Germinal center (tissue), 1 donor: ENCODE measurements around the gene ADAD1.
"Not testable (repeated sequence)": the region's sequence is repeated elsewhere in the genome, so short reads cannot be mapped to it uniquely, and the experiment has no call there.

Source experiments
- DNase-seq: peaks from one replicate; pipeline ENCODE4 v3.0.0; 2012; ENCODE audit warnings: mixed read lengths, low spot score

ADAD1 gene

DNA sequence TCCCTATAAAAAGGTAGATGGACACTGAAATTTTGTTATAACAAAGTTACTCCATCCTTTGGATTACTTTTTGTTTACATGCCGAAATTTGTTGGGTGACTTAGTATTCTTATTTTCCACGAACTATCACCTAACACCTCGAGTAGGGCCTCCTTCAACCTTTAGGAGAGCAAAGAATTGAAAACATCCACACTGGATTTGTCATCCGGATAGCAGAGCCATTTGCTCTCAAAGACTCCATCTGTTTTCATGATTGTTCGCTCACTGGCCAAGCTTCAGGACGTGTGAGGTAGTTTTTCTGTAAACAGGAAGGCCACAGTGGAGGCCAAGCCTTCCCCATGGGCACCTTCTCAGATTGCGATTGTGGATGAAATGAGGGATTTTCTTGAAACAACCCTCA, at the start of gene ADAD1:
Gene ADAD1 (plus strand): TSS at position 301 of the 400 bp plus-strand sequence. CDS start 1,059 bp downstream, outside the sequence.
- DNase-seq, result no peak

DNA sequence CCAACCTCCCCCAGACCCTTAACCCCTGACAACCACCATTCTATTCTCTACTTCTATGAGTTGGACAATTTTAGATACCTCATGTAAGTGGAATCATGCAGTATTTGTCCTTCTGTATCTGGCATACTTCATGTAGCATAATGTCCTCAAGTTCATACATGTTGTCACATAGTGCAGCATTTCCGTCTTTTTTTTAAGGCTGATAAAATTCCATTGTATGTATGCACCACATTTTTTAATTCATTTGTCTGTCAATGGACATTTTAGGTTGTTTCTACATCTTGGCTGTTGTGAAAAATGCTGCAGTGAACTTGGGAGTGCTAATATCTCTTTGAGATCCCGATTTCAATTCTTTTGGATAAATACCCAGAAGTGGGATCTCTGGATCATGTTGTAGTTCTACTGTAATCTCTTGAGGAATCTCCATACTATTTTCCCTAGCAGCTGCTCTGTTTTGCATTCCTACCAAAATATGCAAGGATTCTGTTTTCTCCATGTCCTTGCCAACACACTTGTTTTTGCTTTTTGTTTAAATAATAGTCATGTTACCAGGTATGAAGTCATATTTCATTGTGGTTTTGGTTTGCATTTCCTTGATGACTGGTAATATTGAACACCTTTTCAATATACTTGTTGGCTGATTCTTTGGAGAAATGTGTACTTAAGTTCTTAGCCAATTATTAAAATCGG, 48.8 kb upstream of the ADAD1 start:
- no peak for DNase-seq

DNA sequence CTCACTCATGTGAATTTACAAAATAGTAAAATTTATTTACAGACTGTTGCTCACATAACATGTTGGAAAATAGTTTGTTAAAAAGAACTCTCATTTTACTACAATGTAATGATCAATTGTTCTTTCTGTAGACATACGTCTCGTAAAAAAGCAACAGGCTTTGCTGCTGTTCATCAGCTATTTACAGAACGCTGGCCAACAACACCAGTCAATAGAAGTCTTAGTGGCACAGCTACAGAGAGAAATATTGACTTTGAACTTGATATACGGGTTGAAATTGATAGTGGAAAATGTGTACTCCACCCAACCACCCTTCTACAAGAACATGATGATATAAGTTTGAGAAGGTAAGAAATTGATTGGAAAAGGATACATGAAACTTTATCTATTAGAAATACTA, 47.6 kb upstream of the ADAD1 start:
- no peak for DNase-seq

DNA sequence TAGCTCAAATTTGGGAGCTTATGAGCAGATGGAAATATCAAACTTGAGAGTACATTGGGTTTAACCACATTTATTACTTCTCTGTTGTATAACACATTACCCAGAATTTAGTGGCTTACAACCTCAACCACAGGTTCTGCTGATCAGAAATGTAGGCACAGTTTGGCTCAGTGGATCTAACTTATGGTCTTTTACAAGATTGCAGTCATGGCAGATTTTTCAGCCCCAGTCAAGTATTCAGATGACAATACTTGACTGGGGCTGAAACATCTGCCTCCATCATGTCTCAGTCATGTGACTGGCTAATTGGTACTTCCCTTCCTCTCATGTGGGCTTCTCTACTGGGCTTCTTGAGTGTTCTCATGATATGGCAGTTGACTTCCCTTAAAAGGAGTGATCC, 44.0 kb upstream of the ADAD1 start:
- no peak for DNase-seq

DNA sequence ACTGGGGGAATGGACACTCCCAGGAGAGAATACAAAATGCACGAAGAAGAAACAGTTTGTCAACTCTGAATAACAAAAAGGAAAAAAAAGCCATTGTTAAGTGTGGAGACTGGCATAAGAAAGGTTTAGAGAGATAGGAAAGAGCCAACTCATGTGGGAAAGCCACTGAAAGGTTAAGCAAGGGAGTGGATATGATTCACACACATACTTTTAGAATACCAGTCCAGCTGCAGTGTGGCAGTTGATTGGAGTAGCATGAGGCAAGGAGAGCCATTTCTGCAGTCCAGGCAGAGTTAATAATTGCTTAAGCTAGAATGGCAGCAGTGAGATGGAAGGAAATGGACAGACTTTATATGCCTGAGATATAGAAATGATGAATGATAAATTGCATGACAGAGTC, 36.9 kb upstream of the ADAD1 start:
- DNase-seq, result no peak

DNA sequence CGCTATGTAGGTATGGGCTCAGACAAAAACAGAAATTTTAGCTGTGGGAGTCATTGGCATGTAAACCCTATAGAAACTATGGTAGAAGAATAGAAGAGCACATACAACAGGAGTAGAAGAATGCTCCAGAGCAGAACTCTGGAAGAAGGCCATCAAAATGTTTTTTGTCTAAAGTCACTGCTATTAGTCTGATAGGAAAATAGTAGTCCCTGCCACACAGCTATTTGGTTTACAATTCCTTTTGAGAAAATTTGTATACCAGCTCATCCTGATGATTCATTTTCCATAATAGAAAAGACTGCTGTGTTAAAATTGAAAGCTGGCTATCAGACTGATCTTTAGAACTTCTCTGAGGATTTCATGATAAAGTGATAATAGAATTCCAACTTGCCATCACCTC, 32.8 kb upstream of the ADAD1 start:
- no peak for DNase-seq

DNA sequence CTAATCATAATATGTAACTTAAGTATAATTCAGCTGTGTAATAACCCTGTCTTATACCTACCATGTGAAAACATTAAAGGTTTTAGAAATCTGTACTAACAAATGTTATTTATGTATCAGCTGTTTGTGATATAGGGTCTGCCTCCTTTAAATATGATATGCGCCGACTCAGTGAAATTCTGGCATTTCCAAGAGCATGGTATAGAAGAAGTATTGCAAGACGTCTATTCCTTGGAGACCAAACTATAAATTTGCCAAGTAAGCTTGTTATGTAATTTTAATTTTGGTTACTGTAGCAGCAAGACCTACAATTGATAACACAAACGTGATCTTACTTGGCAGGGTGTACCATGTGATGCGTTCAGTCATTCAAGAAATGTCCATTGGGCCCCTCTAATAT, 32.3 kb upstream of the ADAD1 start:
- DNase-seq, result no peak

DNA sequence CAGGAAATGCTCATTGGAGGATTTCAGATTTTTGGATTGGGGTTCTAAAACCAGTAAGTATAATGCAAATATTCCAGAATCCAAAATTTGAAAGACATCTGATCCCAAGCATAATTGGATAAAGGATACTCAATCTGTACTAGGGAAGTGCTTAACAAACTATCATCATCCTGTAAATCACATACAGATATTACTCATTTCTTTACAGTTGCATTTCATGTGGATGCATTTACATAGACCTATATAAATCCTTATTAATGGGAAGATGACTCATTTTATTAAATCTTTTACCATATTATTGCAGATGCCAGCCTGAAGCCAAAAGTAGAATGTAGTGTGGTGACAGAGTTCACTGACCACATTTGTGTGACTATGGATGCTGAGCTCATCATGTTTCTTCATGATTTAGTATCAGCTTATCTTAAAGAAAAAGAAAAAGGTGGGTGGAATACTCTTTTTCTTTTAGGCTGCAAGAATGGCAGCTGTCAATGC, 22.4 kb upstream of the ADAD1 start:
- DNase-seq, result no peak

DNA sequence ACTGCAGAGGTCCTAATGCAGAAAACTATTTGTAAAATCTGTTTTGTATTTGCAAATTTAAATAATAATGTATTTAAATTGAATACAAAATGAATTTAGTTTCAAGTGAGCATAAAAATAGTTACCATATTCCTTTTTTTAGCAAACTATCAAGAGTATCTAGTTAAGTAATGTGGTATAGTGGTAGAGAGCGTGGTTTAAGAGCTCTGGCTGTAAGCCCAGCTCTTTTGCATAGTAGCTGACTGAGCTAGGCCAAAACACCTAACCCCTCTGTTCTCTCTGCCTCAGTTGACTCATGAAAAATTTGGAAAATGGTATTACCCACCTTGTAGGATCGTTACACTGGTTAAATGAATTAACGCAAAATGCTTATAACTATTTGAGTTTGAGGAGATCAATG, 18.1 kb upstream of the ADAD1 start:
- no peak for DNase-seq

DNA sequence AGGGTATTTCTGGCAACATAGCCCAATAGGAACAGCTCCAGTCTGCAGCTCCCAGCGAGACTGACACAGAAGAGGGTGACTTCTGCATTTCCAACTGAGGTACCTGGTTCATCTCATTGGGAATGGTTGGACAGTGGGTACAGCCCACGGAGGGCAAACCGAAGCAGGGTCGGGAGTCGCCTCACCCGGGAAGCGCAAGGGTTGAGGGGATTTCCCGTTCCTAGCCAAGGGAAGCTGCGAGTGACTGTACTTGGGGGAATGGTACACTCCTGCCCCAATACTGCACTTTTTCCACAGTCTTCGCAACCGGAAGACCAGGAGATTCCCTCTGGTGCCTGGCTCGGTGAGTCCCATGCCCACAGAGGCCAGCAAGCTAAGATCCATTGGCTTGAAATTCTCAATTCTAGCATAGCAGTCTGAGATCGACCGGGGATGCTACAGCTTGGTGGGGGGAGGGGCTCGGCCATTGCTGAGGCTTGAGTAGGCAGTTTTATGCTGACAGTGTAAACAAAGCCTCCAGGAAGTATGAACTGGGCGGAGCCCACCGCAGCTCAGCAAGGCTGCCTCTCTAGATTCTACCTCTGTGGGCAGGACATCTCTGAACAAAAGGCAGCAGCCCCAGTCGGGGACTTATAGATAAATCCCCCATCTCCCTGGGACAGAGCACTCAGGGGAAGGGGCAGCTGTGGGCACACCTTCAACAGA, 14.0 kb upstream of the ADAD1 start:
- DNase-seq, result no peak

DNA sequence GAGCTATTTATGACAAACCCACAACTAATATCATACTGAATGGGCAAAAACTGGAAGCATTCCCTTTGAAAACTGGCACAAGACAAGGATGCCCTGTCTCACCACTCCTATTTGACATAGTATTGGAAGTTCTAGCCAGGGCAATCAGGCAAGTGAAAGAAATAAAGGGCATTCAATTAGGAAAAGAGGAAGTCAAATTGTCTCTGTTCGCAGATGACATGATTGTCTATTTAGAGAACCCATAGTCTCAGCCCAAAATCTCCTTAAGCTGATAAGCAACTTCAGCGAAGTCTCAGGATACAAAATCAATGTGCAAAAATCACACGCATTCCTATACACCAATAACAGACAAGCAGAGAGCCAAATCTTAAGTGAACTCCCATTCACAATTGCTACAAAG, 10.0 kb upstream of the ADAD1 start:
- DNase-seq, result not testable (repeated sequence)

DNA sequence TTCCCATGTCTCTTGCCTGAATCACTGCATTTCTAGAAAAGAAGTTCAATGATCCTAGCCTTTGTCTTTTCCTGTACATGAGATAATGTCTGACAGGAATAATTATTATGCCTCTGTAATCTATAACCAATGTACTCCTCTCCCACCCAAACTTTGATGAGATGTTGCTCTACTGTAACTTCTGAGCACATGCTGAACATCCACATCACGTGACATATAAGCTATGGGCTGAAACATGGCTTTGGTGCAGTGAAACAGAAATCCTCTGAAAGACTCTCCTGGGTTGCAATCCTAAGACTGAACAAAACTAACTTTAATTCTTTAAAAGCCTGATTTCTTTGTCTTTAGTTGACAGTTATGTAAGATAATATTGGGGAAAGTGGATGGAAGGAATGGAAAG, 1.5 kb upstream of the ADAD1 start:
- no peak for DNase-seq

DNA sequence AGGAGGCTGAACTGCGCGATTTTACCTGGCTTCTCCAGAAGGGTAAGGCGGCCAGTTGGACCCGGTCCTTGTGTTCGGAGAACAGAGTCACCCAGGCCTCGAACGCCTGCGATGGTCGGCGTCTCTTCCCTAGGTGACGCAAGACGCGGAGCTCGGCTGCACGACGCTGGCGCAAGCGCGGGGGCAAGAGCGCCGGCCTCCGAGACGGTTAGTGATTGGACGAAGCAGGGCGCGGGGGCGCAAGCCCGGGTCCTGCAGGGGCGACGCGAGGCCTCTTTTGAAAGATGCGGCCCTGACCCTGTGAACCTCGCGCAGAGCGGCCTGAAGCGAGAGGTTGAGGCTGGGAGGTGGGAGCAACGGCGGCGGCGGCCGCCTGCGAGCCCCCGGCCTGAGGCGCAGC, 428 bp downstream of the ADAD1 start:
- no peak for DNase-seq

DNA sequence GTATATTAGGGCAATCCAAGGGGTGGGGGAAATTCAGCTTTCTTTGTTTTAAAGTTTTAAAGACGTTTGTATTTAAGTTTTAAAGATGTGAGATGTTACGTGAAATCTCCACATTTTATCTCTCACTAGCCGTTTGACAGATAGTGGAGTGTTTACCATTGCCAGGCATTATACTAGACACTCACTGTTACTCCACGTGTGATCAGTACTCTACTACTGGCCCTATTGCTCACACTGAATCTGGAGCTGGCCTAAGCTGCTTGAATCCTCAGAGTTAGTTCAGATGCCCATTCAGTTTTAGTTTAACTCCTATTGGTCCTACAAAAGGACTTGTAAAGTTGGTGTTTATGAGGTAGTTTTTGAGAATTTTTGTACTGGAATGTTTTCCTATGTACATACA, 4.5 kb downstream of the ADAD1 start:
- DNase-seq, result no peak

DNA sequence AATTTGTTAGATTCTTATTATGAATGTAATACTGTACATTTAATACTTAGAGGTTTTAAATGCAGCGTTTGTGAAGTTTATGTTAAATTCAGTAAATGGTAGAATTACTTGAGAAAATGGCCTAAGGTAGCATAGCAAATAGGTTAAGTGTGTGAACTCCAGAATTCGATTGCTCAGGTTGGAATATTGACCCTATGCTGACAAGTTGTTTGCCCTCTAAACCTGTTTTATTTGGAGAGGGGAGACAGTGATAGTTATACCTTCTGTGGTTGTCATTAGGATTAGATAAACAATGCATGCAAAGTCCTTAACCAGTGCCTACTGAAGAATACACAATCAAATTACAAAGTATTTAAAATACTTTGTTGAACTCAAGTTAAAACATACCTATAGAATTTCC, 5.4 kb downstream of the ADAD1 start:
- no peak for DNase-seq

DNA sequence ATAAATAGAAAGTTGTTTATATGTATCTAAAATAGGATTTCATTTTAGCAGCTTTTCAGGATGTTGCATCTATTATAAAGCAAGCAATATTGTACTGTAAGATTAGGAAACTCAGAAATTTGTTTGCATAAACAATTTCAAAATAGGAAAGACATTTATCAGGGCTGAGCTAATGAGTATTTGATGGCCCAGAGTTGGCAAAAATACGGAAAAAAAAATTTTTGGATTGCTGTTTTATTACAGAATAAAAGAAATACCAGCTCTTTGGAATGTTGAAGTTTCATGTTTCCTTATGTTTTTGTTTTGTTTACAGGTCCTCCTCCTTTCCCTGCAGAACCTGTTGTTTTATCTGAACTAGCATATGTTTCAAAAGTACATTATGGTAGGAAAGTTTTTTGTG, 14.5 kb downstream of the ADAD1 start:
- DNase-seq, result no peak

DNA sequence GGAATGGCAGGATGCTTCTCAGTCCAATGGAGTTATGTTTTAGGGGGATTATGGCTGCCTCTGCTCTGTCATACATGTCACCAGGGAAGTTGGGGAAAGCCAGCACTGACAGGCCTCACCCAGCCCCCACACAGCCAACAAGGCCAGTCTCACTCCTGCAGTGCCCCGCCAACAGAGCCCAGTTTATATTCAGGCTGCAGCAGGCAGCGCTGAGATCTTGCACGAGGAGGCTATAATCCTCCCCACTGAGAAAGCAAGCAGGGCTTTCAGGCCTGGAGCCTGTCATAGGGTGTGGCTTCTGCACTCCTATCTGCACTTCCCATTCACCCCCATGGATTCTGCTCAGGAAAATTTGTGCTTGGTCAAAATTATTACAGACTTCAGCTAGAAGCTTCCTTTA, 25.1 kb downstream of the ADAD1 start:
- no peak for DNase-seq

DNA sequence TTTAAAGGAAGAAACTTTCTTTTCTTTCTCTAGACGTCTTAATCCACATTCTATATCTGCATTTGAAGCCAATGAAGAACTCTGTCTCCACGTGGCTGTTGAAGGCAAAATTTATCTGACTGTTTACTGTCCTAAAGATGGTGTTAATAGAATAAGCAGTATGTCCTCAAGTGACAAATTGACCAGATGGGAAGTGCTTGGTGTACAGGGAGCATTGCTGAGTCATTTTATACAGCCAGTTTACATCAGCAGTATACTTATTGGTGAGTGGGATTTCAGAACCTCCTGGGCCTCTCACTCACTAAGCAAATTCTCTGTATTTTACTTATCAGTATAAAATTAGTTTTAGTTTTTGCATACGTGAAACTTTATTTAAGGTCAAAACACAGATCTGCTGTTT, 33.7 kb downstream of the ADAD1 start:
- DNase-seq, result no peak

DNA sequence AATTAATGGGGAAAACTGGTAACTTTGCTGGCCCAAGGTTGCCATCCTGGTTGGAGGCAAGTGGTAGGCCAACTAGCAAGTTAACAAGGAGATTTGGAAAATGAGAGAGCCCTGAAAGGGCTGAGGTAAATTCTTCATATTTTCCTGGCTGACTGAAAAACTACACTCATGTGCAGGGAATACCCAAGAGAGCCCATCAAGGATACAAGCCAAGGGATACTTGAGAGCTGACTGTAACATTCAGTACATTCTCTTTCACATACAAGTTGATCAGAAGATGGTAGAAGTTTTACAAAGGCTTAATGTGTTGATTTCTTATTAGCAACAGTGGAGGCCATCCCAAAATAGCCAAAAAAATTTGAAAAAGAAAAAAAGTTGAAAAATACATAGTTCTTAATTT, 44.4 kb downstream of the ADAD1 start:
- no peak for DNase-seq

DNA sequence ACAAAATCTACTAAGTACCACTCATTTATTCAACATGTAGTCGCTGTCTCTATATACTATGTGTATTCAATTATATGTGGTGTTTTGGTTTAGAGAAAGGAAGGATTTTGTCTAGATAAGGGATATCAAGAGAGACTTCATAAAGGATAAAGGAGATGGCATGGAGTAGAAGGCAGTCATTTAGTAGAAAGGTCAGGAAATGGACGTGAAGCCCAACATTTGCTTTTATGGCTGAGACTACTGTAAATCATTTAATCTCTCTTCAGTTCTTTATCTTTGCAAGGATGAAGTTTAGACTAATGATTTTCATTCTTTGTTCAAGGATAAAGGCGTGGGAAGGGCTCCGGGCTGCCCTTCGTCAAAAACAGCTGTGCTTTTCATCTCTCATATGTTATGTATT, 52.5 kb downstream of the ADAD1 start:
- DNase-seq, result no peak

DNA sequence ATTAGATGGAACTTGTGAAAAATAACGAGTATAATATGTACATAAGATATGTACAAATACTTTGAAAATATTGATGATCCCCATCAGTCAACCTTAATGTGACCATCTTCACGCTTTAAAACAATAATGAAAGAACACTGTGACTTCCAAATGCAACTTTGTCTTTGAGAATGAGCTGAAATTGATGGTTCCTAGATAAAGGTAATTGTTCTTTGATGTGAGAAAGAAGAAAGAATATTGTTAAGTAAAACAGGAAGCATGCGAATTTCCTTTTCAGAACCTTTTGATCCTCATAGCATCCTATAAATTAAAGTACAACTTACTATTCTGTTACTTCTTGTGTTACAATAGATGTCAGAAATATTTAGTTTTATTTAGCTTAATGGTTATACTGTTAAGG, 55.5 kb downstream of the ADAD1 start:
- no peak for DNase-seq

DNA sequence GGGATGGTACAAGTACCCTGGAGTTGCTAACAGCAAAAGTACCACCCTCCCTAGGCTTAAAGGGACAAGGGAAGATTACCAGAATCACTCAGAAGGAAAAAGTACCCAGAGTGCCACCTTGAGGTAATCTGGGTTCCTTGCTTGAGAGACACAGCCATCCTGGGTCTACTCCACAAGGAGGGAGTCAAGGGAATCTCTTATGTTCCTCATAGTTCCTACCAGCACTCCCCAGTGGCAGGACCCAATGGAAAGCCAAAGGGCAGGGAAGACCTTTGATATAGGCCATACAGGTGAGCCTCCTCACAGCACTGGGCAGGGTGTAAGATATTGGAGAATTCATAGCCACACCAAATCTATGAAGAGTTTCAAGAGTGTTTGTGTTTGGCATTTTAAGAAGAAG, 72.0 kb downstream of the ADAD1 start:
- no peak for DNase-seq

DNA sequence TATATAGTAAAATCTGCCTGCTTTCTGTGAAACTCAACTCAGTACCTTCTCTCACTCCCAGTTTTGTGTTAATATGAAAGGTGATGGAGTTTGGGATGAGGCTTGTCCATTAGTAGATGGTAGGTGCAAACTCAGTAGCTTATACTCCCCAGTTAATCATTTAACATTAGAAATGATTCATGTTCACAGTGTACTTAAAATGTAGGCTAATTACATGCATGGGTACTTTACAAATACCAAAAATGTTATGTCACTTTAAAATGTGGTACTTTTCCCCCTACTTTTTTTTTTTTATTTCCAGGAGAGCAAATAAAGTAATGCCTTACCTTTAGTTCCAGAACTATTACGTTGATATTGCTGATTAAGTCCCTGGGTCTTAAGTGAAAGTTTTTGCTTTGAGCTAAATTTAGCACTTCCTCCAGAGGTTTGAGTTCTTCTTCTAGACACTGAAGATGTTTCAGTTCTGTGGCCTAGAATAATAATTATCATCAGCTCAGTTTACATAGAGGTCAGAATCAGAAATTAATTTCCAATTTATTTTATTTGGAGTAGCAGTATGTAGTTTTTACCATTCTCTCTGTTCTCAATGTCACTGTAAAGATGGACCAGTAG, 74.7 kb downstream of the ADAD1 start:
- DNase-seq, result no peak
